ENCODE results near the gene MT1X. TPM values are rescaled to one million over a fixed set of nuclear protein-coding genes. Genes with fewer than 3 reads are reported as not detected.
A peak's percentile ranks its signal among the peaks of the same experiment; 100 is the strongest.

Gene MT1X
- total and polyA plus RNA-seq, 2 of the 13 experiments (the other 11 are each of a cell fraction or from before 2014, with no cell fraction given): 19.7 to 288 TPM

DNA sequence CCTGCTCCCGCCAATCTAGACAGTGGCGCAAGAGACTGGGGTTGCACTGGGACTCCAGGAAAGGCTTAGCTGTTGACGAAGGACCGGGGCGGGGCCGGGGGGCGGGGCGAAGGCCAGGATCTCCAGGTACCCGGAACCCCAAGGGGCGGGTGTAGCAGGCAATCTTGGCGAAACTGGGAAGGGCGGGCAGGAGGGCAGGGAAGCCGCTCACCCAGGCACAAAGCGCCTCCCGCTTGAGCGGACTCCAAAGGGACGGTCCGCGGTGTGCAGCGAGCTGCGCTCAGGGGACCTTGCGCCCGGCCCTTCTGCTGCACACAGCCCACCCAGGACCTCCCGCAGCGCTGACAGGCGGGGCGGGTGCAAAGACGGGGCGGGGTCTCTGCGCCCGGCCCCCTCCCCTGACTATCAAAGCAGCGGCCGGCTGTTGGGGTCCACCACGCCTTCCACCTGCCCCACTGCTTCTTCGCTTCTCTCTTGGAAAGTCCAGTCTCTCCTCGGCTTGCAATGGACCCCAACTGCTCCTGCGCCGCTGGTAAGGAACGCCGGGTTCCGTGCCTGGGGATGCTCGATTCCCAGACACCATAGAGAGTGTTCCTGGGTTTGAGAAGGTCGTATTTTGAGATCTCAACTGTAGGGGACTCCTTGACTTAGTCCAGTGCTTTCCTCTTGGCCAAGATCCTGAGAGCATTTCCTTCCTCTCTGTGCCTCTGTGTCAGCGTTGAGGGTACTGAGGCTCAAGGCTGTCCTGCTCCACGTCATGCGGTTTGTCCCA is 24.5 kb upstream of the MT1X start, which contains the start of gene MT1F (continued):
- TF ChIP-seq ZNF816 (CRISPR knock-in tag; IDR thresholded peaks at IDR 0.05; ENCODE audit: borderline replicate concordance): no peak; the same call in 1 of the 2 replicates
- no peak; the same call in 1 of the 2 replicates for TF ChIP-seq MIER2 (CRISPR knock-in tag; IDR thresholded peaks at IDR 0.05)
- 0 out of 2 replicates have a peak, but pooled peaks have one; percentile 55 for TF ChIP-seq MTA1 (CRISPR knock-in tag; IDR thresholded peaks at IDR 0.05; ENCODE audit: borderline replicate concordance)
- TF ChIP-seq, protein P1, sequence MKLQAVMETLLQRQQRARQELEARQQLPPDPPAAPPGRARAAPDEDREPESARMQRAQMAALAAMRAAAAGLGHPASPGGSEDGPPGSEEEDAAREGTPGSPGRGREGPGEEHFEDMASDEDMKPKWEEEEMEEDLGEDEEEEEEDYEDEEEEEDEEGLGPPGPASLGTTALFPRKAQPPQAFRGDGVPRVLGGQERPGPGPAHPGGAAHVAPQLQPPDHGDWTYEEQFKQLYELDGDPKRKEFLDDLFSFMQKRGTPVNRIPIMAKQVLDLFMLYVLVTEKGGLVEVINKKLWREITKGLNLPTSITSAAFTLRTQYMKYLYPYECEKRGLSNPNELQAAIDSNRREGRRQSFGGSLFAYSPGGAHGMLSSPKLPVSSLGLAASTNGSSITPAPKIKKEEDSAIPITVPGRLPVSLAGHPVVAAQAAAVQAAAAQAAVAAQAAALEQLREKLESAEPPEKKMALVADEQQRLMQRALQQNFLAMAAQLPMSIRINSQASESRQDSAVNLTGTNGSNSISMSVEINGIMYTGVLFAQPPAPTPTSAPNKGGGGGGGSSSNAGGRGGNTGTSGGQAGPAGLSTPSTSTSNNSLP (IDR thresholded peaks at IDR 0.05; ENCODE audit: low read depth, low read length): no peak
- TF ChIP-seq SETDB1 (CRISPR knock-in tag; IDR thresholded peaks at IDR 0.05; ENCODE audit: borderline replicate concordance): no peak
- peak; percentile 49 for TF ChIP-seq ZGPAT (CRISPR knock-in tag; IDR thresholded peaks at IDR 0.05)
- TF ChIP-seq, protein P2, sequence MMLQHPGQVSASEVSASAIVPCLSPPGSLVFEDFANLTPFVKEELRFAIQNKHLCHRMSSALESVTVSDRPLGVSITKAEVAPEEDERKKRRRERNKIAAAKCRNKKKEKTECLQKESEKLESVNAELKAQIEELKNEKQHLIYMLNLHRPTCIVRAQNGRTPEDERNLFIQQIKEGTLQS (CRISPR knock-in tag; IDR thresholded peaks at IDR 0.05): no peak
- no peak for TF ChIP-seq ZNF367 (CRISPR knock-in tag; IDR thresholded peaks at IDR 0.05; ENCODE audit: borderline replicate concordance)
- 0 out of 2 replicates have a peak, but pooled peaks have one; percentile 7 for TF ChIP-seq KDM6A (CRISPR knock-in tag; IDR thresholded peaks at IDR 0.05; ENCODE audit: low read depth)
- TF ChIP-seq HOXA5 (CRISPR knock-in tag; IDR thresholded peaks at IDR 0.05): no peak
- no peak for TF ChIP-seq FOXJ3 (CRISPR knock-in tag; IDR thresholded peaks at IDR 0.05; ENCODE audit: borderline replicate concordance)
- TF ChIP-seq SIN3B (IDR thresholded peaks at IDR 0.05; ENCODE audit: low read length): no peak
- no peak for TF ChIP-seq ZNF326 (CRISPR knock-in tag; IDR thresholded peaks at IDR 0.05; ENCODE audit: borderline replicate concordance)
- 0 out of 2 replicates have a peak, but pooled peaks have one; percentile 74 for TF ChIP-seq AKAP8 (CRISPR knock-in tag; IDR thresholded peaks at IDR 0.05)
- TF ChIP-seq, protein P3, sequence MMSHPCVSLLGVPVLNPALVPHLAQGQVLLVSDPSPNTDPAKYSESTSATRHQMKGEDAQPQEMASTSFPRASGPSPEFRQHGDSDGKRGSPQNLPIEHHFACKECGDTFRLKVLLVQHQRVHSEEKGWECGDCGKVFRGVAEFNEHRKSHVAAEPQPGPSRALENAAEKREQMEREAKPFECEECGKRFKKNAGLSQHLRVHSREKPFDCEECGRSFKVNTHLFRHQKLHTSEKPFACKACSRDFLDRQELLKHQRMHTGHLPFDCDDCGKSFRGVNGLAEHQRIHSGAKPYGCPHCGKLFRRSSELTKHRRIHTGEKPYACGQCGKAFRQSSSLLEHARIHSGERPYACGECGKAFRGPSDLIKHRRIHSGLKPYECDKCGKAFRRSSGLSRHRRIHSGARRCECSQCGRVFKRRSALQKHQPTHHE (CRISPR knock-in tag; IDR thresholded peaks at IDR 0.05; ENCODE audit: borderline replicate concordance): no peak
- TF ChIP-seq EZH2 (conservative IDR thresholded peaks at IDR 0.05; ENCODE audit: low read depth, low read length): no peak
- peak; percentile 51 for TF ChIP-seq ZNF768 (CRISPR knock-in tag; IDR thresholded peaks at IDR 0.05)
- TF ChIP-seq MTA3 (CRISPR knock-in tag; IDR thresholded peaks at IDR 0.05): no peak
- TF ChIP-seq XRCC5 (optimal IDR thresholded peaks at IDR 0.05; ENCODE audit: low read length): peak; percentile 62
- no peak for TF ChIP-seq ZNF83 (CRISPR knock-in tag; IDR thresholded peaks at IDR 0.05; ENCODE audit: borderline replicate concordance)
- TF ChIP-seq ZNF337 (CRISPR knock-in tag; IDR thresholded peaks at IDR 0.05; ENCODE audit: borderline replicate concordance, low read depth): no peak
- no peak for TF ChIP-seq SATB2 (CRISPR knock-in tag; IDR thresholded peaks at IDR 0.05)

All from HepG2 (cell line).